Measurements from ENCODE around the gene GPR176. TPM values are rescaled to one million over a fixed set of nuclear protein-coding genes. Genes with fewer than 3 reads are reported as not detected.

GPR176 gene
- total and polyA plus RNA-seq, 9 donors, result 0.68 to 8.5 (median 1.8) TPM

DNA sequence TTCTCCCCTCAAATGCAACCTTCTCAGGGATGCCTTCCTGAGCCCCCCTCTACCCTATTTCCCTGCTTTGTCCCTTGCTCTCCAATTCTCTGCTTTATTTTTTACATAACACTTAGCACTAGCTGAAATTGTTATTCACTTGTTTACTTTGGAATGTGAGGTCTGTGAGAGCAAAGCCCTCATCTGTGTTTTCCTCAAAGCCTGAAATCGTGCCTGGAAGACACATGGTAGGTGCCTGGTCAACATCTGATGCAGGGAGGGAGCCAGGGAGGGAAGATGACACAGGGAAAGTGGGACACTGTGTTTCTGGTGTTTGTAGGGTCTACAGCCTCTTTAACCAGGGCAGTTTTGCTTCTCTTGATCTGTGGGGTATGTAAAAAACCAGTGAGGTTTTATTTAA, 37.4 kb upstream of the GPR176 start:
- no peaks in the 10 kb centered on the region for H3K4me1 ChIP-seq (ENCODE audit: insufficient read depth)
- no peak overlapping the region for H3K4me3 ChIP-seq
- no peaks in the 10 kb centered on the region for H3K27me3 ChIP-seq
- no peaks in the 10 kb centered on the region for H3K9me3 ChIP-seq
- no peak overlapping the region for H3K27ac ChIP-seq
- 10 to 41% (median 23%) methylated on average over 1 of the region's 1 CpG for WGBS, 3 donors
- intact Hi-C loops (cut with DNase I), result no loop called here
- DNase-seq, result no peak
- no peaks in the 10 kb centered on the region for H3K36me3 ChIP-seq
- TF ChIP-seq POLR2A (IDR thresholded peaks at IDR 0.05) (no peak), EP300 (IDR thresholded peaks at IDR 0.05) (no peak)
- TF ChIP-seq, protein P1, sequence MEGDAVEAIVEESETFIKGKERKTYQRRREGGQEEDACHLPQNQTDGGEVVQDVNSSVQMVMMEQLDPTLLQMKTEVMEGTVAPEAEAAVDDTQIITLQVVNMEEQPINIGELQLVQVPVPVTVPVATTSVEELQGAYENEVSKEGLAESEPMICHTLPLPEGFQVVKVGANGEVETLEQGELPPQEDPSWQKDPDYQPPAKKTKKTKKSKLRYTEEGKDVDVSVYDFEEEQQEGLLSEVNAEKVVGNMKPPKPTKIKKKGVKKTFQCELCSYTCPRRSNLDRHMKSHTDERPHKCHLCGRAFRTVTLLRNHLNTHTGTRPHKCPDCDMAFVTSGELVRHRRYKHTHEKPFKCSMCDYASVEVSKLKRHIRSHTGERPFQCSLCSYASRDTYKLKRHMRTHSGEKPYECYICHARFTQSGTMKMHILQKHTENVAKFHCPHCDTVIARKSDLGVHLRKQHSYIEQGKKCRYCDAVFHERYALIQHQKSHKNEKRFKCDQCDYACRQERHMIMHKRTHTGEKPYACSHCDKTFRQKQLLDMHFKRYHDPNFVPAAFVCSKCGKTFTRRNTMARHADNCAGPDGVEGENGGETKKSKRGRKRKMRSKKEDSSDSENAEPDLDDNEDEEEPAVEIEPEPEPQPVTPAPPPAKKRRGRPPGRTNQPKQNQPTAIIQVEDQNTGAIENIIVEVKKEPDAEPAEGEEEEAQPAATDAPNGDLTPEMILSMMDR (IDR thresholded peaks at IDR 0.05), result no peak

DNA sequence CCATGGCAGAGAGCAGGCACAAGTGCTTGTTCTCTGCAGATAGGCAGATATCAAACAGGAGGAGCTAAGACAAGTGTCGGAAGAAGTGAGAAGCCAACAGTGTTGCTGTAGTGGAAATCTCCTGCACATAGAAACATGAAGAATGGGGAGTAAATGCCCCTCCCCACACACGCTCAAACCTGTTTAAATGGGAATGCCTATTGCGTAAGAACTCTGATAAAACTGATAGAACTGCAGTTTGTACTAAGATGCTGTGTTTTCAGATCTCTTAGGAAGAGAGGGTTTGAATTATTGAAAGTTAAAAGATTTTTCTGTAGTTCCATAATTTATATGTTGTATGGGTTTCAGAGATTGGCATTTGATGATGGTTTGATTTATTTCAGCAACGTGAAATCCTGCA, 33.5 kb upstream of the GPR176 start:
- no peaks in the 10 kb centered on the region for H3K36me3 ChIP-seq
- H3K4me1 ChIP-seq (ENCODE audit: insufficient read depth), result no peaks in the 10 kb centered on the region
- H3K9me3 ChIP-seq, result no peaks in the 10 kb centered on the region
- intact Hi-C loops (cut with DNase I), result no loop called here
- H3K27me3 ChIP-seq, result no peaks in the 10 kb centered on the region
- H3K4me3 ChIP-seq, result no peak overlapping the region
- TF ChIP-seq POLR2A (IDR thresholded peaks at IDR 0.05) (no peak), EP300 (IDR thresholded peaks at IDR 0.05) (no peak)
- TF ChIP-seq, protein P1 (IDR thresholded peaks at IDR 0.05), result no peak
- 81 to 91% (median 82%) methylated on average over 4 of the region's 4 CpGs for WGBS, 3 donors
- no peak for DNase-seq
- H3K27ac ChIP-seq, result no peak overlapping the region

DNA sequence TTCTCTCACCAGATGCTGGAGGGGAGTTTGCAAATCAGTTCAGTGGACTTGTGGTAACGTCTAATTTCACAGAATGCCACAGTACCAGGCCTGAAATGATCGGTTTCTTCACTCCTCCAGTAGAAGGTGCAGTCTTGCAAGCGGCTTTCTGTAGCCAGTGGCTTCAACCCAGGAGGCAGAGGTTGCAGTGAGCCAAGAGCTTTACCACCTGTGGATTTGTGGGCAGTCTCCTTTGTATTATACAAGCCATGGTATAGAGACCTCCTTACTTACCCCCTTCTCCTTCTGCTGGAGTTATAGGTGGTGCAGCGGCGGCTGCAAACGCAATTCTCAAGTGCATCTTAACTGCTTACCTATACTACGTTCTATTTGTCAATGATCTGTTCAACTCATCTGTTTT, 31.5 kb upstream of the GPR176 start:
- WGBS, 3 donors, result 94 to 97% (median 94%) methylated on average over 7 of the region's 7 CpGs
- no peaks in the 10 kb centered on the region for H3K4me1 ChIP-seq (ENCODE audit: insufficient read depth)
- no peak for TF ChIP-seq POLR2A (IDR thresholded peaks at IDR 0.05)
- TF ChIP-seq EP300 (IDR thresholded peaks at IDR 0.05), result no peak
- TF ChIP-seq, protein P1 (IDR thresholded peaks at IDR 0.05), result no peak
- no peaks in the 10 kb centered on the region for H3K27me3 ChIP-seq
- DNase-seq, result no peak
- no peak overlapping the region for H3K27ac ChIP-seq
- H3K9me3 ChIP-seq, result no peaks in the 10 kb centered on the region
- no peak overlapping the region for H3K4me3 ChIP-seq
- intact Hi-C loops (cut with DNase I), result no loop called here
- H3K36me3 ChIP-seq, result no peaks in the 10 kb centered on the region

DNA sequence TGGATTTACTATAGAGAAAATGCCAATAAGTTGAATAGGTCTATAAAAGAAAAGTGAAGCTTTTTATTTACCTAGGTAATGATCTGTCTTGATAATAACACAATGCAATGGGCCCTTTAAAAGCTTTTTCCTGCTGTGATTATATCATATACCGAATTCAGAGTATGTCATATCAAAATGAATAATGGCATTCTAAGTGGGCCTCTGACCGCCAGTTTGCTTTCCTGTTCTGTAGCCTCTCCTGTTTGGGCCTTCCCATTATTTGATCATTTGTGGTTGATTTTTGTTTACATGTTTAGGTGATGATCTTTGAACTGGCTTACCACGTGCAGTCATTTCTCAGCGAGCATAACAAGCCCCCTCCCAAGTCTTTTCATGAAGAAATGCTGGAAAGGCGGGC, 28.8 kb upstream of the GPR176 start:
- no peaks in the 10 kb centered on the region for H3K27me3 ChIP-seq
- no peak overlapping the region for H3K27ac ChIP-seq
- H3K4me1 ChIP-seq (ENCODE audit: insufficient read depth), result no peaks in the 10 kb centered on the region
- 68 to 75% (median 70%) methylated on average over 5 of the region's 5 CpGs for WGBS, 3 donors
- no peak overlapping the region for H3K4me3 ChIP-seq
- H3K9me3 ChIP-seq, result no peaks in the 10 kb centered on the region
- TF ChIP-seq EP300 (IDR thresholded peaks at IDR 0.05), result no peak
- TF ChIP-seq, protein P1 (IDR thresholded peaks at IDR 0.05), result no peak
- TF ChIP-seq POLR2A (IDR thresholded peaks at IDR 0.05), result no peak
- H3K36me3 ChIP-seq, result no peaks in the 10 kb centered on the region
- intact Hi-C loops (cut with DNase I), result no loop called here
- no peak for DNase-seq

All from ovary (tissue), 9 donors.